Transverse colon (tissue), 4 donors: ENCODE results near the gene SERPIND1.
"Not testable (repeated sequence)": the region's sequence is repeated elsewhere in the genome, so short reads cannot be mapped to it uniquely, and the experiment has no call there.

Source experiments
- CTCF ChIP-seq, 5 experiments: fragments of 200-600 bp in 3 of 5; fragments of 450-650 bp in 2 of 5; sonication (generic) in 3 of 5; IDR thresholded peaks; 1 replicate in 2 of 5; 2 replicates in 3 of 5; pipeline ENCODE4 v1.5.1; 2016 to 2017; ENCODE audit warnings: antibody characterized with exemption in 5 of 5, inconsistent platforms in 3 of 5, mild to moderate bottlenecking in 2 of 5, moderate library complexity in 1 of 5
- EP300 ChIP-seq: sonication (generic); formaldehyde crosslinking; IDR thresholded peaks from one replicate; pipeline ENCODE4 v1.6.1; 2017; ENCODE audit warnings: antibody characterized with exemption, low read depth
- POLR2A ChIP-seq: fragments of 450-650 bp; IDR thresholded peaks from one replicate; pipeline ENCODE4 v1.6.1; 2016; ENCODE audit warnings: antibody characterized with exemption, mild to moderate bottlenecking, moderate library complexity
- POLR2AphosphoS5 ChIP-seq, 3 donors: sonication (generic); formaldehyde crosslinking; IDR thresholded peaks; one replicate each; pipeline ENCODE4 v1.6.1; 2016; ENCODE audit warnings: antibody characterized with exemption in 3 of 3

- TF ChIP-seq CTCF (IDR thresholded peaks at IDR 0.05); EP300; POLR2A; POLR2AphosphoS5 (IDR thresholded peaks at IDR 0.05): not testable (repeated sequence)
These were observed 47.9 kb downstream of the SERPIND1 start for GRCh38 chr22:20821717-20822239.
